Dermis microvascular lymphatic vessel endothelial cell (primary cell): ENCODE data around the gene GRWD1. TPM values are rescaled to one million over a fixed set of nuclear protein-coding genes. Genes with fewer than 3 reads are reported as not detected.
A peak's percentile ranks its signal among the peaks of the same experiment; 100 is the strongest.
"Not testable (repeated sequence)": the region's sequence is repeated elsewhere in the genome, so short reads cannot be mapped to it uniquely, and the experiment has no call there.

Experiments
- DNase-seq, 2 donors: peaks; one replicate each; pipeline versions ENCODE4 v3.0.0 to v3.0.0-alpha.2; 2010; ENCODE audit warnings: low read depth in 2 of 2
- total RNA-seq: library from RNA; depleted of rRNA; stranded (reverse); fragments of >200 nt; gene quantifications from 2 replicates; pipeline ENCODE4 v1.2.1, GENCODE V29; 2014

The GRWD1 gene
- total RNA-seq, 1 donor from 2014 or later: 14.8 TPM

- DNase-seq: no peak
Measured at GRCh38 chr19:48478339-48479256, 32.8 kb downstream of the GRWD1 start.

DNA sequence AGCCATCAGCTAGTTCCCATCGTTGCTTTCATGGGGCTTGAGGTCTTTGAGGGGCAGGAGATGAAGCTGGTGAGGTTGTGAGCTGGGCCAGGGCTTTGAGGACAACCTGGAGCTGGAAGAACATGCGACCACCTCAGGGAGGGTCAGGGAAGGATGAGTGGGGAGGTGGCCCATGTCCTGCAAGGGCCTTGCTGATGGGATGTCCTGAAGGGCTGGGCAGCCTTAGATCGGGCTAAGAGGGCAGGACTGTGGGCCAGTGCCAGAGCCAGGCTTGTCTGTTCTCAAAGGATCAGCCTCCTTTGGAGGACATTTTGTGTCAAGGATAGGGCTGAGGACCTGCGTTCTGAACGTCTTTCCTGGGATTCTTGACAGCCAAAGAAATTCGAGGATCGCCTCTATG lies 33.9 kb downstream of the GRWD1 start:
- DNase-seq: no peak

DNA sequence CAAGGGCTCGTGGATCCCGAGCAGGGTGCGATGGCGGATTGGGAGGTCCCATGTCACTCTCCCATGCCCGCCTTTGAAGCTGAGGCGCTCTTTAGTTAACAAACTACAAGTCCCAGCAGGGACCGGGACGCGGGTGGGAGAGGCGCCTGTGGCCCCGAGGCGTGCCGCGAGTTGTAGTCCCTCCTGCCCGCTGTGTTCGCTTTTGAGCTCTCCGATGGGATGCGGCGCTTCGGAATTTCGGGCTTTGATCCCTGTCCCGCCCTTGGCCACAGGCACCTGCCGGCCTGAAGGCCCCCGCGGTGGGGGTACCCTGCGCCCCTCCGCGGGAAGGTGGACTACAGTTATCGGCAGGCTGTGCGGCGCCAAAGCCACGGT lies 34.4 kb downstream of the GRWD1 start:
- peak in 1 of 2 donors; percentile 43 for DNase-seq

DNA sequence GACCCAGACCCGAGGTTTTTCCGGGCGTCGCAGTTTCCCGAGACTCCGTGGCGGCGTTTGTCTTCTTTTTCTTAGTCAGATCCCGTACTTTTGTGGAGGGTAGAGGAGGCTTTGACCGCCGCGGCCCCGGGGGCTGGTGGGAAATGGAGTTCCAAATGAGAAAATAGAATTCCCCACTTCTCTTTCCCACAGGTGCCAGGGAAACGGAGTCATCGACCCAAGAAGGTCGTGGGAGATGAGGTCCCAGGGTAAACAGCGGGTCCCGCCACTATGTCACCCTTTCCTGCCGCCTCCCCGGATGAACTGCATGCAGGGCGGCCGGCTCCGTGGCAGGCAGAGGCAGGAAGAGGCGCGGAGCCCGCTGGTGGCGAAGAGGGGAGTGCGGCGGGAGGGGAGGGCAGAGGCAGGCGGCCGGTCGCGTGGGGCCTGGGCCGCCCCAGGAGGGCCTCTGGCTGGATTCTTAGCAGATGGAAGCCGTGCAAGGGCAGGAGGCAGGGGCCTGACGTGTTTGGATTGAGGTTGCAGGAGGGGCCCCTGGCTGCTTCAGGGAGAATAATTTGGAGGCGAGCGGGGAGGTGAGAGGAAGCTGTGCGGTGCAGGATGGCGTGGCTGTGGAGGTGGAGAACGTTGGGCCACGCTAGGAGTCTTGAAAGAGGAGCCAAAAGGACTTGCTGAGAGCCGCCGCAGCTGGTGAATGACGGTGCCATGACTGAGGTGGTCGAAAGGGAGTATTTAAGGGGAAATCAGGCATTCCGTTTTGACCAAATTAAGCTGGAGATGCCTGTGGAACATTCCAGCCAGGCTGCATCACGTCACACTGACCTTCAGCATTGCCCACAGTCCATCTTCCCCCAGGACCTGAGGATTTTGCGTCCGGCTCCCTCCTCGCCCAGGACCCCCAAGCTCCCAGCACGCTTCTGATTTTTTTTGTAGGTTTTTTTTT lies 35.0 kb downstream of the GRWD1 start:
- DNase-seq: peak in 1 of 2 donors; percentile 47

DNA sequence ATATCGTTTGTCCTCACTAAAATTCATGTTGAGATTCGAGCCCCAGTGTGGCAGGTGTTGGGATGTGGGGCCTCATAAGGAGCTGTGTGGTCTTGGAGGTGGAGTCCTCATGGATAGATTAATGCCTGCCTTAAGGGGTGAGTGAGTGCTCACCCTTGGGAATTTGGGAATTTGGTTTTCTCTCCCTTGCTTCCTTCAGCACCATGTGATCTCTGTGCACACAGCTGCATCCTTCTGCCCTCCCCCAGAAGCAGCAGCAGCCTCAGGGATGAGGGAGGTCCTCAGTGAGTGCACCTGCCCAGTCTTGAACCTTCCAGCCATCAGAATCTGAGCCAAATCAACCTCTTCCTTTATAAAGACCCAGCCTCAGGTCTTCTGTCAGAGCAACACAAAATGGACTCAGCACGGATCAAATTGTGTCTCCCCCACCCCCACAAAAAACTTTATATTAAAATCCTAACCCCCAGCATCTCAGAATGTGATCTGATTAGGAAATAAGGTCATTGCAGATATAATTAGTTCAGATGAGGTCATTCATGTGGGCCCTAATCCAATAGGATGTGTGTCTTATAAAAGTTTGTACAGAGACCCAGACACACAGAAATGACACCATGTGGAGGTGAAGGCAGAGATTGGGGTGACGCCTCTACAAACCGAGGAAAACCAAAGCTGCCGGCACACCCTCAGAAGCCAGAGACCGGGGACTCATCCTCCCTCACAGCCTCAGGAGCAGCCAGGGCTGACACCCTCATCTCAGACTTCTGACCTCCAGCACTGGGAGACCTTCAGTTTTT lies 36.3 kb downstream of the GRWD1 start:
- no peak for DNase-seq

DNA sequence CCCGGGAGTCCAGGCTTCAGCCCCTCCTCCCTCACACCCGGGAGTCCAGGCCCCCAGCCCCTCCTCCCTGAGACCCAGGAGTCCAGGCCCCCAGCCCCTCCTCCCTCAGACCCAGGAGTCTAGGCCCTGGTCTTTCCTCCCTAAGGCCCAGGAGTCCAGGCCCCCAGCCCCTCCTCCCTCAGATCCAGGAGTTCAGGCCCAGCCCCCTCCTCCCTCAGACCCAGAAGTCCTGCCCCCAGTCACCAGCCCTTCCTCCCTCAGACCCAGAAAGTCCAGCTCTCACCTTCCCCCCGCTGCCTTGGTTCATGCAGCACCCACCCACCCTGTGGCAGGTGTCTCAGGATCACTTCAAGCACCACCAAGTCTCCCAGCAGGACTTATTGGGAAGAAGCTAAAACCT lies 37.5 kb downstream of the GRWD1 start:
- no peak for DNase-seq

- DNase-seq: no peak
Measured at GRCh38 chr19:48484247-48484893, 38.6 kb downstream of the GRWD1 start.

GRCh38 chr19:48484931-48485612 lies 39.3 kb downstream of the GRWD1 start:
- no peak for DNase-seq

DNA sequence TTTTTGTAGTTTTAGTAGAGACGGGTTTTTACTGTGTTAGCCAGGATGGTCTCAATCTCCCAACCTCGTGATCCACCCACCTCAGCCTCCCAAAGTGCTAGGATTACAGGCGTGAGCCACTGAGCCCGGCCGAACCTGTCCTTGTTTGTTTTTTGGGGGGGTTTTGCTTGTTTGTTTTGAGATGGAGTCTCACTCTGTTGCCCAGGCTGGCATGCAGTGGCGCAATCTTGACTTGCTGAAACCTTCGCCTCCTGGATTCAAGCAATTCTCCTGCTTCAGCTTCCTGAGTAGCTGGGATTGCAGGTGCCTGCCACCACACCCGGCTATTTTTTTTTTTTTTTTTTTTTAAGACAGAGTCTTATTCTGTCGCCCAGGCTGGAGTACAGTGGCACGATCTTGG lies 40.9 kb downstream of the GRWD1 start:
- not testable (repeated sequence) for DNase-seq

DNA sequence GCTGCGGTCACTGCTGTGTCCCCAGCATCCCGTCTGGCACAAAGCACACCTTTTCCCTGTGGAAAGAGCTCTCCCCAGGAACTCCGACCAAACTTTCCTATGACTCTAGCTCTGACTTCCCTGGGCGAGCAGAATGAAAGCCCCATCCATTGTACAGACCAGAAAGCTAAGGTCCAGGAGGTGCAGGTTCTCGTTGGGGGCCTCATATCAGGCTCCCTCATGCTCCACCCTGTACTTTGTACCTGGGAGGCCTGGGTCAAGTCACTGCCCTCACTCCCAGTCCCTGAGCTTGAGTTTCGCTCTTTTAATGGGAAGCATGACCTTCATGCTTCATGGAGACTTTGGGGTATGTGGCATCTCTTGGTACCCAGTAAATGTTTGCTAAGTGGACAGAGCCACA lies 41.8 kb downstream of the GRWD1 start:
- no peak for DNase-seq

- peak in 1 of 2 donors; percentile 53 for DNase-seq
Measured at GRCh38 chr19:48487948-48488347, 42.2 kb downstream of the GRWD1 start.

DNA sequence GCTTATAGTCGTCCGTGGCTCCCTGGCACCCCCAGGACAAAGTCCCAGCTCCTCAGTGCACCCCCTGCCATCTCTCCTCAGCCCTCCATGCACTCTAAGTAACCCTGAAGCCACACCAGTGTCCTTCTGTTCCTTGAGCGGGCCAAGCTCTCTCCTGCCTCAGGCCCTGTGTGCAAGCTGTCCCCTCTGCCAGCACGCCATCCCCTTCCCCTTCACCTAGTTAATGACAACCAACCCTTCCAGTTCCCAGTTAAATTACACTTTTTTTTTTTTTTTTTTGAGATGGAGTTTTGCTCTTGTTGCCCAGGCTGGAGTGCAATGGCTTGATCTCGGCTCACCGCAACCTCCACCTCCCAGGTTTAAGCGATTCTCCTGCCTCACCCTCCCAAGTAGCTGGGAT lies 42.7 kb downstream of the GRWD1 start:
- not testable (repeated sequence) for DNase-seq

DNA sequence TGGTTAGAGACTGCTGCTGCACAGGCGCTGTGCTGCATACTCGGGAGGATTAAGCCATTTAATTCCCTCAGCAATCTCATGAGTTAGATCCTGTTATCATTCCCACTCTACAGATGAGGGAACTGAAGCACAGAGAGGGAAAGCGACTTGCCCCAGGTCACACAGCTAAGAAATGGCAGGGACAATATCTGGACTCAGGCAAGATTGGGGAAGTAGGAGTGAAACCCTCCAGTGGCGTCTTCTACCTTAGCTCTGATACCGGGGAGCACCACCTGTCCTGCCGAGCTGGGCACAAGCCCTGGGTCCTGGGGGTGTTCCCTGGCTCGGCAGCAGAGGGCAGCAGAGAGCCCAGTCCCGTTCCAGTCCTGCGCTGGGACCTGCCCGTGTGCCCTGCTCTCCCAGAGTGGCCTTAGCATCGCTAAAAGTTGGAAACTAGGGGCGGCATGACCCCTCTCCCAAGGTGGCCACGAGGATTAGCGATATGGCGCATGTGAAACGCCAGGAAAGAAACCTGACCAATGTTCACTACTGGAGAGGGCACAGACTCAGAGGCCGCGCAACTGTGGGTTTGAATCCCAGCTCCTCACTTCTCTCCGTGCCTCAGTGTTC lies 43.9 kb downstream of the GRWD1 start:
- DNase-seq: peak in 1 of 2 donors; percentile 65

DNA sequence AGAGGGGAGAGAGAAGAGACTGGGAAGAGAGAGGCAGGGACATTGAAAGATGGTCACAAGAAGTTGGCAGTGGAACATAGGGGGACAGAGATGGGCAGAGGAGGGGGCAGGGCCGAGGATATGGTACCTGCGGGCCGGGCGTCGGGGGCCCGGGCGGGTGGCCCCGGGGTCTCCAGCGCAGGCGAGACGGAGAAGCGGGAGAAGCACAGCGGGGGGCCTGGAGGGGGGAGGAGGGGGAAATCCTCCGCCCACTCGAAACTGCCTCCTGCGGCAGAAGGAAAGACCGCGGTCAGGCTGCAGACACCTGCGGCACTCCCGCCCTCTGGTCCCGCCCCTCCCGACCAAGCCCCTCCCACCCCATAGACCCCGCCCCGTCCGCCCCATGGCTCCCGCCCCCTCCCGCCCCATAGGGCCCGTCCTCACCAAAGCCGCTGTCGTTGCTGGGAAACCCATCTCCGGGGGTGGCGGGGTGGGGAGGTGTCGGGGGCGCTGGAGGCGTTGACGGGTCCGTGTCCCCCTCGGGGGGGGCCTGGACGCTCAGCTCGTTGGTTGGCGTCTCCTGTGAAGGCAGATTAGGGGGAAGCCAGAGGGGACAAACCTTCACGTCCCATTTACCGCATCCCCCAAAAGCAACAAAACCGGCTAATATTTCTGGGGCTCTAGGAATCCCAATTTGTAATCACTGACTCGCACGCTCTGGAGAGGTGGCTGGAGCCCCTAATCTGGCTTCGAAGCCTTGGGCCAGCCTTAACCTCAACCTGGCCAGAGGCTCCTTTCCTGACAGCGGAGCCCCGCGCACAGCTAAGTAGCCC lies 45.4 kb downstream of the GRWD1 start:
- no peak for DNase-seq

DNA sequence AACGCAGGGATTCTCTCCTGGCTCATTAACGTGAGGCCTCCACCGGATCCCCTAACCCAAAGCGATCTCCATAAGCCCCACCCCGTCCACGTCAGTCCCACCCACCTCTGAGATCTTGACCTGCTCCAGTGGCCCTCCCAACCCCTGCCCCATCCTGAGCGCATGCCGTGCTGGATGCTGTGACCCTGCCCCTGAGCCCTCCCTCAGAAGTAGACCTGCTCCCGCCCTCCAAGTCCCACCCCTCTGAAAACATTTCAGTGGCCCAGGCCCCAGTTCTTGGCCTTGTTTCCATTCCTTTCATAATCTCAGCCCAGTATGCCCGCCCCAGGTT lies 46.0 kb downstream of the GRWD1 start:
- no peak for DNase-seq

GRCh38 chr19:48492925-48493717 lies 47.3 kb downstream of the GRWD1 start:
- DNase-seq: peak; percentile 95 to 98

GRCh38 chr19:48493718-48494401 lies 48.1 kb downstream of the GRWD1 start:
- no peak for DNase-seq

DNA sequence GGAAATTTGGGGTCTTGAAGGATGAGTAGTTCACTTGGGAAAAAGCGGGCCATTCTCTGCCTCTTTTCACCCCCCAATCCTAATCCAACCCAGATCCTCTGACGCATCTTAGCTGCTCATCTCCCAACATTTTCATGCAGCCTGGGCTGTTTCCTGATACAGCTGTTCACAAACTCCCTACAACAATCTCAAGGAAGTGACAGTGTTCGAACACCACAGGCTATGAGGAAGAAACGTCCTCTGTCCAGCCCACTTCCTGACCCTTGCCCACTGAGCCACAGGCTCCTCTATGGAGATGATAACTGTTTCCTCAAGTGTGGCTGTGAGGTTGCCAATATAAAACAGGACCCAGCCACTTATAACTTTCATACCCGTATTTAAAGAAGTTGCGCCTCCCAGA lies 49.6 kb downstream of the GRWD1 start:
- peak in 1 of 2 donors; percentile 40 for DNase-seq
